Testis (tissue), 3 donors: ENCODE measurements around the gene MARS1. TPM values are rescaled to one million over a fixed set of nuclear protein-coding genes. Genes with fewer than 3 reads are reported as not detected.

Source experiments
- DNase-seq: peaks from one replicate; pipeline ENCODE4 v3.0.0-alpha.2; 2019
- H3K27ac ChIP-seq, 2 donors: fragments of 200-600 bp; sonication (generic); one replicate each; pipeline ENCODE4 v1.5.1; 2019
- H3K27me3 ChIP-seq: fragments of 200-600 bp; sonication (generic); one replicate; pipeline ENCODE4 v1.5.1; 2019
- H3K36me3 ChIP-seq: fragments of 200-600 bp; sonication (generic); one replicate; pipeline ENCODE4 v1.5.1; 2017; ENCODE audit warnings: low read depth; ENCODE audit errors: missing control alignments
- H3K4me1 ChIP-seq: fragments of 200-600 bp; sonication (generic); one replicate; pipeline ENCODE4 v1.5.1; 2019
- H3K4me3 ChIP-seq, 2 donors: fragments of 200-600 bp; sonication (generic); one replicate each; pipeline ENCODE4 v1.5.1; 2017 to 2019
- H3K9me3 ChIP-seq: fragments of 200-600 bp; sonication (generic); one replicate; pipeline ENCODE4 v1.5.1; 2017
- POLR2A ChIP-seq: fragments of 450-650 bp; IDR thresholded peaks from one replicate; pipeline ENCODE4 v1.6.1; 2017; ENCODE audit warnings: antibody characterized with exemption, mild to moderate bottlenecking, moderate library complexity
- WGBS, 2 donors: methylation state at CpG; one replicate each; pipeline ENCODE4 v1.1.5; 2018; 5-methylcytosine and 5-hydroxymethylcytosine counted together
- intact Hi-C: fragments of 100-400 bp; cut with DNase I; formaldehyde crosslinking; loops from one replicate; pipeline ENCODE4 v1.15.1; 2023; ENCODE audit warnings: low total_unique reads
- polyA plus RNA-seq: library from polyadenylated mRNA; stranded (reverse); fragments of 350-450 nt; fragmentation: Illumina TruSeq; extraction: RNeasy Lipid Tissue Mini Kit (QIAGEN cat#74804); gene quantifications from one replicate; pipeline ENCODE4 v1.2.3, GENCODE V29; 2014; ENCODE audit warnings: low read depth, low replicate concordance; ENCODE audit not compliant: insufficient read depth
- total RNA-seq, 2 donors: library from RNA; depleted of rRNA; stranded (reverse); fragments of >200 nt; gene quantifications; one replicate each; pipeline ENCODE4 v1.2.3, GENCODE V29; 2016
- TF ChIP-seq, protein P1 (sequence below), 3 experiments: fragments of 450-650 bp in 2 of 3; fragments of 200-600 bp in 1 of 3; sonication (generic) in 1 of 3; IDR thresholded peaks; one replicate each; pipeline ENCODE4 v1.5.1; 2016 to 2019; ENCODE audit warnings: antibody characterized with exemption in 3 of 3, mild to moderate bottlenecking in 2 of 3, moderate library complexity in 1 of 3

The MARS1 gene
- total and polyA plus RNA-seq, 3 donors from 2014 or later: 90.6 to 144 (median 105) TPM

DNA sequence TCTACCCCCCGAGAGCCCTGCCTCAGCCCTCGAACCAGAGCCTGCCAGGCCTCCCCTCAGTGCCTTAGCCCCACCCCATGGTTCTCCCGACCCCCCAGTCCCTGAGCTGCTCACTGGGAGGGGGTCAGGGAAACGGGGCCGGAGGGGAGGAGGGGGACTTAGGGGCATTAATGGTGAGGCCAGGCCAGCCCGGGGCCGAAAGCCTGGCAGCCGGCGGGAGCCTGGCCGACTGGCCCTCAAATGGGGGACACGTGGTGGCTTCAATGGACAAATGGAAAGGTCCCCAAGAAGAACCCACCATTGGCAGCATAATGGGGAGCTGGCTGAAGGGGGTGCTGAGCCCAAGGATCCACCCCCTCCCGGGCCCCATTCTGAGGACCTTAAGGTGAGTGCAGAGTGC lies 40.3 kb downstream of the MARS1 start:
- TF ChIP-seq, protein P1, sequence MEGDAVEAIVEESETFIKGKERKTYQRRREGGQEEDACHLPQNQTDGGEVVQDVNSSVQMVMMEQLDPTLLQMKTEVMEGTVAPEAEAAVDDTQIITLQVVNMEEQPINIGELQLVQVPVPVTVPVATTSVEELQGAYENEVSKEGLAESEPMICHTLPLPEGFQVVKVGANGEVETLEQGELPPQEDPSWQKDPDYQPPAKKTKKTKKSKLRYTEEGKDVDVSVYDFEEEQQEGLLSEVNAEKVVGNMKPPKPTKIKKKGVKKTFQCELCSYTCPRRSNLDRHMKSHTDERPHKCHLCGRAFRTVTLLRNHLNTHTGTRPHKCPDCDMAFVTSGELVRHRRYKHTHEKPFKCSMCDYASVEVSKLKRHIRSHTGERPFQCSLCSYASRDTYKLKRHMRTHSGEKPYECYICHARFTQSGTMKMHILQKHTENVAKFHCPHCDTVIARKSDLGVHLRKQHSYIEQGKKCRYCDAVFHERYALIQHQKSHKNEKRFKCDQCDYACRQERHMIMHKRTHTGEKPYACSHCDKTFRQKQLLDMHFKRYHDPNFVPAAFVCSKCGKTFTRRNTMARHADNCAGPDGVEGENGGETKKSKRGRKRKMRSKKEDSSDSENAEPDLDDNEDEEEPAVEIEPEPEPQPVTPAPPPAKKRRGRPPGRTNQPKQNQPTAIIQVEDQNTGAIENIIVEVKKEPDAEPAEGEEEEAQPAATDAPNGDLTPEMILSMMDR (IDR thresholded peaks at IDR 0.05): no peak
- no peak for TF ChIP-seq POLR2A
- Histone ChIP-seq H3K36me3 (no peaks in the 10 kb centered on the region), H3K27me3 (no peaks in the 10 kb centered on the region), H3K27ac (no peak overlapping the region), H3K4me3 (no peak overlapping the region), H3K4me1 (peaks cover 18% of the 10 kb centered on the region), H3K9me3 (no peaks in the 10 kb centered on the region)
- no peak for DNase-seq
- intact Hi-C loops: no loop called here
- WGBS, 2 donors: 80 to 86% methylated on average over 10 to 12 of the region's 12 CpGs

DNA sequence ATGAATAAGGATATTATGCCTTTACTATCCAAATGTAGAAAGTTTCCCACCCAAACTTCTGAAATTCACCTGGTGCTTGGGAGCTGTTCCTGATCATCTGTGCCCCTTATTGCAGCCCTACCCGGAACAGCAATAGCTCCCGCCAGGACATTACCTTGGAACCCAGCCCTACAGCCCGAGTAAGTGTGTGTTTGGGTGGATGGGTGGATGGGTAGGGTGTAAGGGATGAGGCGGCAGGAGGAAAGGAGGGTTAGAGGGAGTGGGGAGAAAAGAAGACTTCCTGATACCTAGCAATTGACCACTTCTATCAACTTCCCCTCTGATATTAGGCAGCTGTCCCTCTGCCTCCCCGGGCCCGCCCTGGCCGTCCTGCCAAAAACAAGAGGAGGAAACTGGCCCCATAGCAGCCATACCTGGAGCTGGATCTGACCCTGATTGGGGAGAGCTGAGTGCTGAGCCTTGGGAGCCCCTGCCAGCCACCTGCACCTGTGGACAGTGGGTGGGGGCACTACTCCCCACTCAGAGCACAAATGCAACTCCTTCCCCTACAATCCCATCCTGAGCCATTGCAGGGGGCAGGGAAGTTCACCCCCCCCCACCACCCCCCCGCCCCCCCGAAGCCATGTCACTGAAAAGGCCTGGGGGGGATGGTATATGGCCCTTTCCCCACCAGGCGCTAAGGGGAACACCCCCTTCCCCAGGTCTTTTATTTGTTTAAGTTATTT lies 41.1 kb downstream of the MARS1 start:
- Histone ChIP-seq H3K36me3 (no peaks in the 10 kb centered on the region), H3K4me3 (no peak overlapping the region), H3K4me1 (peaks cover 10% of the 10 kb centered on the region), H3K9me3 (no peaks in the 10 kb centered on the region), H3K27me3 (no peaks in the 10 kb centered on the region), H3K27ac (no peak overlapping the region)
- intact Hi-C loops: no loop called here
- DNase-seq: no peak
- 74 to 75% methylated on average over 7 to 10 of the region's 10 CpGs for WGBS, 2 donors
- no peak for TF ChIP-seq POLR2A
- TF ChIP-seq, protein P1 (IDR thresholded peaks at IDR 0.05): no peak

DNA sequence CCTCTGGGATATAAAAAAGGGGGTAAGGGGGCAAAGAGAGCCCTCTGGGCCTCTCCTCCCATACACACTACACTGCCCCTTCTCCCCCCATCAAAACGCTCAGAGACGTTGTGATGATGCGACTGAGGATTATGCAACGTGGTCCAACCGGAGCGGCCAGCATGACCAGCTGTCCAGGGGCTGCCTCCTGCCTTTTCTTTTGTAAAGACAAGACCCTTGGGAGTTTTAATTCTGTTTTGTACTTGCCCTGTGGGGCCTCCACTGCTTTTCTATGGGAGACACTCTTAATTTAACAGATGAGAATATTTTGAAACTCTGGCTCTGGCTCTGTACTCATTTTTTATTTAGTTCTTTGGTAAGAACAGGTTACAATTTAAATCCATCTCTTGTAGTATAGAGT lies 42.0 kb downstream of the MARS1 start:
- H3K27me3 ChIP-seq: no peaks in the 10 kb centered on the region
- 66 to 67% methylated on average over 6 of the region's 6 CpGs for WGBS, 2 donors
- intact Hi-C loops: no loop called here
- peaks cover 2% of the 10 kb centered on the region for H3K4me1 ChIP-seq
- H3K36me3 ChIP-seq: no peaks in the 10 kb centered on the region
- H3K4me3 ChIP-seq: no peak overlapping the region
- H3K9me3 ChIP-seq: no peaks in the 10 kb centered on the region
- H3K27ac ChIP-seq: no peak overlapping the region
- TF ChIP-seq POLR2A: no peak
- TF ChIP-seq, protein P1 (IDR thresholded peaks at IDR 0.05): no peak
- DNase-seq: no peak

DNA sequence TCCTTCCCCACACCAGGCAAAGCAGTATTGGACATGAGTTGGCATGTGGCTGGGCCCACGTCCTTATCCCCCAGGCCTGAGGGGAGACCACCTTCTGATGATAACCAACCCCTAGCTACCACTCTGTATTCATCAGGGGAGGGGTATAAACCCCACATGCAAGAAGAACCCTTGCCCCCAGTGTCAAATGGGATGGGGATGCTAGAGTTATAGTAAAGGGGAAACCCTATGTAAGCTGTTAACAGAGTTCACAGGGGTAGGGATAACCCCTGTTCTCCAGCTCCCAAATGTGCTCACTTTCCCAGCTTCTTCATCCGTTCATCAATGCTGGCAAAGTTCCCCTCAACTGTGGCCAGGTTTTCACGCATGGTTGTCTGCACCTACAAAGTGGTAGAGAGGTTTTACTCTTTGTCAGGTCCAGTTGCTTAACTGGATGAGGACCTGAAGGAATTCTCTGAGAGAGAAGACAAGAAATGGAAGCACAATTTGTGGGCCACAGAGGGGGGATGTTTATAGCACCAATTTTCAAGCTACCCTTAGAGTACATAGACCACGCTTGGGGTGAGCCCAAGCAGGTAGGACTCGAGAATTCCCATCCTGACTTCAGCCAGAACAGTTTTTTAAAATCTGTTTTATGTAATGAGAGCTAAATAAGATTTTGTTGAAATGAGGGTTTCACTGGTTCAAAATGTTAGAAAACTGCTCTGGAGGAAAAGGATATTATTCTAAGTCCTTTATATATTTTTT lies 42.7 kb downstream of the MARS1 start:
- DNase-seq: no peak
- intact Hi-C loops: no loop called here
- TF ChIP-seq, protein P1 (IDR thresholded peaks at IDR 0.05): no peak
- TF ChIP-seq POLR2A: no peak
- Histone ChIP-seq H3K27me3 (no peaks in the 10 kb centered on the region), H3K36me3 (no peaks in the 10 kb centered on the region), H3K4me1 (no peaks in the 10 kb centered on the region), H3K4me3 (no peak overlapping the region), H3K9me3 (no peaks in the 10 kb centered on the region), H3K27ac (no peak overlapping the region)
- WGBS, 2 donors: 80 to 87% methylated on average over 5 of the region's 5 CpGs
